Endothelial cell of hepatic sinusoid (primary cell): ENCODE results near the gene TRIM29.

Experiments
- in situ Hi-C: cut with HindIII; loops from 2 replicates; pipeline ENCODE4 v1.10.0; 2017; ENCODE audit warnings: low sequenced_read_pairs

The TRIM29 gene

GRCh38 chr11:120125024-120125423 lies 12.9 kb downstream of the TRIM29 start:
- in situ Hi-C loops = no loop called here

- in situ Hi-C loops = no loop called here
Measured at GRCh38 chr11:120124355-120124754, 13.6 kb downstream of the TRIM29 start.

- in situ Hi-C loops = no loop called here
Measured at GRCh38 chr11:120123946-120124345, 14.0 kb downstream of the TRIM29 start.

GRCh38 chr11:120122924-120123683 lies 14.8 kb downstream of the TRIM29 start:
- in situ Hi-C loops = no loop called here

GRCh38 chr11:120121914-120122473 lies 15.9 kb downstream of the TRIM29 start:
- in situ Hi-C loops = no loop called here

- in situ Hi-C loops = no loop called here
Measured at GRCh38 chr11:120121336-120121735, 16.6 kb downstream of the TRIM29 start.

- in situ Hi-C loops = no loop called here
Measured at GRCh38 chr11:120120805-120121335, 17.0 kb downstream of the TRIM29 start.

- in situ Hi-C loops = no loop called here
Measured at GRCh38 chr11:120119121-120119520, 18.8 kb downstream of the TRIM29 start.

GRCh38 chr11:120117991-120118390 lies 19.9 kb downstream of the TRIM29 start:
- in situ Hi-C loops = no loop called here

- in situ Hi-C loops = no loop called here
Measured at GRCh38 chr11:120116966-120117365, 20.9 kb downstream of the TRIM29 start.

- in situ Hi-C loops = no loop called here
Measured at GRCh38 chr11:120115272-120116000, 22.5 kb downstream of the TRIM29 start.

- in situ Hi-C loops = no loop called here
Measured at GRCh38 chr11:120112174-120112796, 25.6 kb downstream of the TRIM29 start.

- in situ Hi-C loops = loop anchor here (5.0 kb wide), 2 partner anchors 42 to 442 kb away; no protein-coding TSS in a partner anchor
Measured at GRCh38 chr11:120109531-120109930, 28.4 kb downstream of the TRIM29 start.

GRCh38 chr11:120108785-120109168 lies 29.1 kb downstream of the TRIM29 start:
- in situ Hi-C loops = loop anchor here (5.0 kb wide), 2 partner anchors 41 to 441 kb away; no protein-coding TSS in a partner anchor

- in situ Hi-C loops = loop anchor here (5.0 kb wide), 2 partner anchors 41 to 441 kb away; no protein-coding TSS in a partner anchor
Measured at GRCh38 chr11:120108154-120108784, 29.6 kb downstream of the TRIM29 start.

- in situ Hi-C loops = loop anchor here (5.0 kb wide), 2 partner anchors 40 to 440 kb away; no protein-coding TSS in a partner anchor
Measured at GRCh38 chr11:120107692-120108091, 30.2 kb downstream of the TRIM29 start.

GRCh38 chr11:120106354-120107150 lies 31.4 kb downstream of the TRIM29 start:
- in situ Hi-C loops = loop anchor here (5.0 kb wide), 2 partner anchors 39 to 439 kb away; no protein-coding TSS in a partner anchor

GRCh38 chr11:120105576-120105975 lies 32.3 kb downstream of the TRIM29 start:
- in situ Hi-C loops = loop anchor here (5.0 kb wide), 2 partner anchors 38 to 438 kb away; no protein-coding TSS in a partner anchor

GRCh38 chr11:120104041-120104565 lies 33.8 kb downstream of the TRIM29 start:
- in situ Hi-C loops = no loop called here
